Vagina (tissue), 2 donors: ENCODE results near the gene FKBP1C. TPM values are rescaled to one million over a fixed set of nuclear protein-coding genes. Genes with fewer than 3 reads are reported as not detected.

Experiments
- DNase-seq, 2 donors: peaks; one replicate each; pipeline ENCODE4 v3.0.0-alpha.2; 2017; ENCODE audit errors: extremely low spot score in 2 of 2
- H3K27ac ChIP-seq: fragments of 200-600 bp; sonication (generic); one replicate; pipeline ENCODE4 v1.5.1; 2019
- H3K27me3 ChIP-seq: fragments of 200-600 bp; sonication (generic); one replicate; pipeline ENCODE4 v1.5.1; 2019
- H3K36me3 ChIP-seq, 2 donors: fragments of 200-600 bp; sonication (generic); one replicate each; pipeline ENCODE4 v1.5.1; 2017 to 2019
- H3K4me1 ChIP-seq: fragments of 200-600 bp; sonication (generic); one replicate; pipeline ENCODE4 v1.5.1; 2019
- H3K4me3 ChIP-seq, 2 donors: fragments of 200-600 bp; sonication (generic); 1 replicate in 1 of 2; 2 replicates in 1 of 2; pipeline ENCODE4 v1.5.1; 2016 to 2019
- H3K9me3 ChIP-seq: fragments of 200-600 bp; sonication (generic); one replicate; pipeline ENCODE4 v1.5.1; 2019
- CTCF ChIP-seq, 3 experiments: fragments of 450-650 bp in 2 of 3; fragments of 200-600 bp in 1 of 3; sonication (generic) in 1 of 3; IDR thresholded peaks; one replicate each; pipeline ENCODE4 v1.5.1; 2017 to 2019; ENCODE audit warnings: antibody characterized with exemption in 3 of 3, mild to moderate bottlenecking in 2 of 3, moderate library complexity in 2 of 3
- POLR2A ChIP-seq, 2 donors: fragments of 450-650 bp; IDR thresholded peaks; one replicate each; pipeline ENCODE4 v1.6.1; 2017; ENCODE audit warnings: antibody characterized with exemption in 2 of 2, mild to moderate bottlenecking in 2 of 2, moderate library complexity in 2 of 2
- POLR2AphosphoS5 ChIP-seq, 2 donors: sonication (generic); formaldehyde crosslinking; IDR thresholded peaks; one replicate each; pipeline ENCODE4 v1.9.0; 2017; ENCODE audit warnings: antibody characterized with exemption in 2 of 2, mild to moderate bottlenecking in 2 of 2, low read depth in 1 of 2; ENCODE audit not compliant: insufficient read depth in 1 of 2
- intact Hi-C: fragments of 100-400 bp; cut with DNase I; formaldehyde crosslinking; loops from one replicate; pipeline ENCODE4 v1.15.1; 2023
- total RNA-seq: library from RNA; depleted of rRNA; stranded (reverse); fragments of >200 nt; gene quantifications from one replicate; pipeline ENCODE4 v1.2.3, GENCODE V29; 2016

Gene FKBP1C
- total RNA-seq, 1 donor from 2014 or later: not detected

- Histone ChIP-seq H3K9me3 (no peaks in the 10 kb centered on the region), H3K4me1 (no peaks in the 10 kb centered on the region), H3K27ac (no peak overlapping the region), H3K36me3 (no peaks in the 10 kb centered on the region), H3K4me3 (no peak overlapping the region), H3K27me3 (no peaks in the 10 kb centered on the region)
- intact Hi-C loops: no loop called here
- no peak for DNase-seq
- TF ChIP-seq POLR2AphosphoS5 (IDR thresholded peaks at IDR 0.05; ENCODE audit: insufficient read depth in 1 of 2, low read depth in 1 of 2) (no peak), POLR2A (IDR thresholded peaks at IDR 0.05) (no peak), CTCF (IDR thresholded peaks at IDR 0.05) (no peak)
Observed at GRCh38 chr6:63245909-63246308, 34.6 kb downstream of the FKBP1C start.

- intact Hi-C loops: no loop called here
- Histone ChIP-seq H3K9me3 (no peaks in the 10 kb centered on the region), H3K36me3 (no peaks in the 10 kb centered on the region), H3K27ac (no peak overlapping the region), H3K27me3 (no peaks in the 10 kb centered on the region), H3K4me3 (no peak overlapping the region), H3K4me1 (no peaks in the 10 kb centered on the region)
- DNase-seq: no peak
- TF ChIP-seq CTCF (IDR thresholded peaks at IDR 0.05): no peak
- no peak for TF ChIP-seq POLR2AphosphoS5 (IDR thresholded peaks at IDR 0.05; ENCODE audit: insufficient read depth in 1 of 2, low read depth in 1 of 2)
- TF ChIP-seq POLR2A (IDR thresholded peaks at IDR 0.05): no peak
Observed at GRCh38 chr6:63246581-63246980, 35.3 kb downstream of the FKBP1C start.

GRCh38 chr6:63249875-63250482 is 38.7 kb downstream of the FKBP1C start:
- TF ChIP-seq POLR2AphosphoS5 (IDR thresholded peaks at IDR 0.05; ENCODE audit: insufficient read depth in 1 of 2, low read depth in 1 of 2): no peak
- TF ChIP-seq CTCF (IDR thresholded peaks at IDR 0.05): no peak
- TF ChIP-seq POLR2A (IDR thresholded peaks at IDR 0.05): no peak
- Histone ChIP-seq H3K27ac (no peak overlapping the region), H3K9me3 (no peaks in the 10 kb centered on the region), H3K4me3 (no peak overlapping the region), H3K36me3 (no peaks in the 10 kb centered on the region), H3K4me1 (no peaks in the 10 kb centered on the region), H3K27me3 (no peaks in the 10 kb centered on the region)
- intact Hi-C loops: no loop called here
- DNase-seq: no peak

- TF ChIP-seq POLR2AphosphoS5 (IDR thresholded peaks at IDR 0.05; ENCODE audit: insufficient read depth in 1 of 2, low read depth in 1 of 2): no peak
- TF ChIP-seq POLR2A (IDR thresholded peaks at IDR 0.05): no peak
- no peak for TF ChIP-seq CTCF (IDR thresholded peaks at IDR 0.05)
- Histone ChIP-seq H3K4me1 (no peaks in the 10 kb centered on the region), H3K4me3 (no peak overlapping the region), H3K9me3 (no peaks in the 10 kb centered on the region), H3K27me3 (no peaks in the 10 kb centered on the region), H3K36me3 (no peaks in the 10 kb centered on the region), H3K27ac (no peak overlapping the region)
- no peak for DNase-seq
- intact Hi-C loops: no loop called here
Observed at GRCh38 chr6:63259153-63259552, 47.9 kb downstream of the FKBP1C start.

- intact Hi-C loops: no loop called here
- TF ChIP-seq POLR2A (IDR thresholded peaks at IDR 0.05): no peak
- TF ChIP-seq CTCF (IDR thresholded peaks at IDR 0.05): no peak
- no peak for TF ChIP-seq POLR2AphosphoS5 (IDR thresholded peaks at IDR 0.05; ENCODE audit: insufficient read depth in 1 of 2, low read depth in 1 of 2)
Observed at GRCh38 chr6:63261820-63262219, 50.6 kb downstream of the FKBP1C start.

More at GRCh38 chr6:63261820-63262219, 50.6 kb downstream of the FKBP1C start:
- Histone ChIP-seq H3K9me3 (no peaks in the 10 kb centered on the region), H3K27me3 (no peaks in the 10 kb centered on the region), H3K27ac (no peak overlapping the region), H3K4me3 (no peak overlapping the region), H3K36me3 (no peaks in the 10 kb centered on the region), H3K4me1 (no peaks in the 10 kb centered on the region)
- DNase-seq: no peak
